ENCODE results near the gene ACSM2B. TPM values are rescaled to one million over a fixed set of nuclear protein-coding genes. Genes with fewer than 3 reads are reported as not detected.

The ACSM2B gene
- polyA plus RNA-seq, 1 donor from 2014 or later = not detected

GRCh38 chr16:20520103-20520502 is 56.1 kb downstream of the ACSM2B start:
- Histone ChIP-seq H4K20me1 (ENCODE audit: insufficient read depth) (no peaks in the 10 kb centered on the region), H3K36me3 (ENCODE audit: insufficient read depth, low read length) (no peaks in the 10 kb centered on the region), H3K4me3 (ENCODE audit: low read length) (no peak overlapping the region), H3K27ac (ENCODE audit: low read length) (no peak overlapping the region), H3K4me2 (ENCODE audit: low read length) (no peak overlapping the region), H3K9me3 (ENCODE audit: low read length) (peaks cover 4% of the 10 kb centered on the region), H2AFZ (ENCODE audit: low read depth, low read length) (no peak overlapping the region), H3K9me2 (ENCODE audit: insufficient read depth, low read length) (no peaks in the 10 kb centered on the region), H3K79me2 (replicated peaks; ENCODE audit: insufficient read depth, low read length) (no peaks in the 10 kb centered on the region), H3F3A (ENCODE audit: insufficient read depth, low read length, poor library complexity, severe bottlenecking) (no peaks in the 10 kb centered on the region), H3K27me3 (ENCODE audit: insufficient read depth, low read depth, low read length) (no peaks in the 10 kb centered on the region), H3K9ac (ENCODE audit: low read length) (no peak overlapping the region)
- TF ChIP-seq SMC3 (conservative IDR thresholded peaks at IDR 0.05; ENCODE audit: poor library complexity) (no peak), POLR2AphosphoS5 (IDR thresholded peaks at IDR 0.05) (no peak), EZH2 (IDR thresholded peaks at IDR 0.05; ENCODE audit: borderline replicate concordance, insufficient read depth, low read length, poor library complexity, severe bottlenecking) (no peak), EP300 (conservative IDR thresholded peaks at IDR 0.05; ENCODE audit: poor library complexity, severe bottlenecking) (no peak), REST (IDR thresholded peaks at IDR 0.05; ENCODE audit: borderline replicate concordance) (no peak), TAF1 (IDR thresholded peaks at IDR 0.05; ENCODE audit: low read depth) (no peak)

GRCh38 chr16:20519231-20519630 is 56.9 kb downstream of the ACSM2B start:
- H3K79me2 ChIP-seq (replicated peaks; ENCODE audit: insufficient read depth, low read length) = no peaks in the 10 kb centered on the region
- H3K4me2 ChIP-seq (ENCODE audit: low read length) = no peak overlapping the region
- H3K27ac ChIP-seq (ENCODE audit: low read length) = no peak overlapping the region
- peaks cover 4% of the 10 kb centered on the region for H3K9me3 ChIP-seq (ENCODE audit: low read length)
- no peaks in the 10 kb centered on the region for H4K20me1 ChIP-seq (ENCODE audit: insufficient read depth)
- no peak overlapping the region for H2AFZ ChIP-seq (ENCODE audit: low read depth, low read length)
- no peaks in the 10 kb centered on the region for H3F3A ChIP-seq (ENCODE audit: insufficient read depth, low read length, poor library complexity, severe bottlenecking)
- no peaks in the 10 kb centered on the region for H3K27me3 ChIP-seq (ENCODE audit: insufficient read depth, low read depth, low read length)
- no peaks in the 10 kb centered on the region for H3K9me2 ChIP-seq (ENCODE audit: insufficient read depth, low read length)
- H3K36me3 ChIP-seq (ENCODE audit: insufficient read depth, low read length) = no peaks in the 10 kb centered on the region
- TF ChIP-seq EP300 (conservative IDR thresholded peaks at IDR 0.05; ENCODE audit: poor library complexity, severe bottlenecking) (no peak), CTCF (IDR thresholded peaks at IDR 0.05; ENCODE audit: poor library complexity, severe bottlenecking) (no peak), TAF1 (IDR thresholded peaks at IDR 0.05; ENCODE audit: low read depth) (no peak), POLR2AphosphoS5 (IDR thresholded peaks at IDR 0.05) (no peak), RAD21 (conservative IDR thresholded peaks at IDR 0.05) (no peak)
- no peak overlapping the region for H3K9ac ChIP-seq (ENCODE audit: low read length)
- no peak overlapping the region for H3K4me3 ChIP-seq (ENCODE audit: low read length)

GRCh38 chr16:20517149-20517548 is 59.0 kb downstream of the ACSM2B start:
- H3F3A ChIP-seq (ENCODE audit: insufficient read depth, low read length, poor library complexity, severe bottlenecking) = no peaks in the 10 kb centered on the region
- H3K4me3 ChIP-seq (ENCODE audit: low read length) = no peak overlapping the region
- TF ChIP-seq EZH2 (IDR thresholded peaks at IDR 0.05; ENCODE audit: borderline replicate concordance, insufficient read depth, low read length, poor library complexity, severe bottlenecking) (no peak), RAD21 (conservative IDR thresholded peaks at IDR 0.05) (no peak), TAF1 (IDR thresholded peaks at IDR 0.05; ENCODE audit: low read depth) (no peak), POLR2AphosphoS5 (IDR thresholded peaks at IDR 0.05) (no peak), MXI1 (conservative IDR thresholded peaks at IDR 0.05; ENCODE audit: poor library complexity, severe bottlenecking) (no peak), EP300 (conservative IDR thresholded peaks at IDR 0.05; ENCODE audit: poor library complexity, severe bottlenecking) (no peak), CTCF (IDR thresholded peaks at IDR 0.05; ENCODE audit: poor library complexity, severe bottlenecking) (no peak), SMC3 (conservative IDR thresholded peaks at IDR 0.05; ENCODE audit: poor library complexity) (no peak), REST (IDR thresholded peaks at IDR 0.05; ENCODE audit: borderline replicate concordance) (no peak)
- no peaks in the 10 kb centered on the region for H3K36me3 ChIP-seq (ENCODE audit: insufficient read depth, low read length)
- H2AFZ ChIP-seq (ENCODE audit: low read depth, low read length) = no peak overlapping the region
- no peaks in the 10 kb centered on the region for H3K79me2 ChIP-seq (replicated peaks; ENCODE audit: insufficient read depth, low read length)
- H3K27ac ChIP-seq (ENCODE audit: low read length) = no peak overlapping the region
- no peaks in the 10 kb centered on the region for H4K20me1 ChIP-seq (ENCODE audit: insufficient read depth)
- no peaks in the 10 kb centered on the region for H3K27me3 ChIP-seq (ENCODE audit: insufficient read depth, low read depth, low read length)
- no peak overlapping the region for H3K9ac ChIP-seq (ENCODE audit: low read length)
- H3K4me2 ChIP-seq (ENCODE audit: low read length) = no peak overlapping the region
- peaks cover 4% of the 10 kb centered on the region for H3K9me3 ChIP-seq (ENCODE audit: low read length)
- no peaks in the 10 kb centered on the region for H3K9me2 ChIP-seq (ENCODE audit: insufficient read depth, low read length)
